Measurements from ENCODE around the gene PRKN.
"Not testable (repeated sequence)": the region's sequence is repeated elsewhere in the genome, so short reads cannot be mapped to it uniquely, and the experiment has no call there.

The PRKN gene

GRCh38 chr6:161828355-161828754, 899.2 kb downstream of the PRKN start:
- DNase-seq = no peak

- no peak for DNase-seq
These were observed 901.1 kb downstream of the PRKN start for GRCh38 chr6:161826512-161826911.

GRCh38 chr6:161822204-161822603, 905.4 kb downstream of the PRKN start:
- not testable (repeated sequence) for DNase-seq

- no peak for DNase-seq
These were observed 909.7 kb downstream of the PRKN start for GRCh38 chr6:161817881-161818280.

GRCh38 chr6:161815965-161816364, 911.6 kb downstream of the PRKN start:
- DNase-seq = no peak

- no peak for DNase-seq
These were observed 914.4 kb downstream of the PRKN start for GRCh38 chr6:161813156-161813555.

- no peak for DNase-seq
These were observed 917.6 kb downstream of the PRKN start for GRCh38 chr6:161809971-161810370.

- DNase-seq = no peak
These were observed 922.7 kb downstream of the PRKN start for GRCh38 chr6:161804838-161805237.

GRCh38 chr6:161803131-161803530, 924.4 kb downstream of the PRKN start:
- DNase-seq = no peak

- no peak for DNase-seq
These were observed 925.3 kb downstream of the PRKN start for GRCh38 chr6:161802231-161802630.

- no peak for DNase-seq
These were observed 928.6 kb downstream of the PRKN start for GRCh38 chr6:161798844-161799394.

- DNase-seq = no peak
These were observed 930.9 kb downstream of the PRKN start for GRCh38 chr6:161796681-161797080.

GRCh38 chr6:161792851-161793493, 934.6 kb downstream of the PRKN start:
- DNase-seq = no peak

GRCh38 chr6:161788531-161788930, 939.0 kb downstream of the PRKN start:
- DNase-seq = no peak

- no peak for DNase-seq
These were observed 955.4 kb downstream of the PRKN start for GRCh38 chr6:161772176-161772575.

- DNase-seq = no peak
These were observed 965.6 kb downstream of the PRKN start for GRCh38 chr6:161761966-161762365.

GRCh38 chr6:161755080-161755479, 972.5 kb downstream of the PRKN start:
- no peak for DNase-seq

- DNase-seq = no peak
These were observed 976.9 kb downstream of the PRKN start for GRCh38 chr6:161750686-161751085.

GRCh38 chr6:161749576-161749975, 978.0 kb downstream of the PRKN start:
- no peak for DNase-seq

GRCh38 chr6:161748535-161749416, 978.8 kb downstream of the PRKN start:
- DNase-seq = no peak

- DNase-seq = no peak
These were observed 980.1 kb downstream of the PRKN start for GRCh38 chr6:161747506-161747905.

- no peak for DNase-seq
These were observed 981.9 kb downstream of the PRKN start for GRCh38 chr6:161745594-161746141.

GRCh38 chr6:161745128-161745527, 982.4 kb downstream of the PRKN start:
- DNase-seq = no peak
